HG03108 (cell line): Measurements from ENCODE around the gene TRERF1.

Experiments used
- ATAC-seq: cut with Tn5 transposase; IDR thresholded peaks from one replicate; pipeline ENCODE4 v1.9.1; 2021; ENCODE audit warnings: moderate library complexity; ENCODE audit not compliant: unreplicated experiment

The TRERF1 gene

DNA sequence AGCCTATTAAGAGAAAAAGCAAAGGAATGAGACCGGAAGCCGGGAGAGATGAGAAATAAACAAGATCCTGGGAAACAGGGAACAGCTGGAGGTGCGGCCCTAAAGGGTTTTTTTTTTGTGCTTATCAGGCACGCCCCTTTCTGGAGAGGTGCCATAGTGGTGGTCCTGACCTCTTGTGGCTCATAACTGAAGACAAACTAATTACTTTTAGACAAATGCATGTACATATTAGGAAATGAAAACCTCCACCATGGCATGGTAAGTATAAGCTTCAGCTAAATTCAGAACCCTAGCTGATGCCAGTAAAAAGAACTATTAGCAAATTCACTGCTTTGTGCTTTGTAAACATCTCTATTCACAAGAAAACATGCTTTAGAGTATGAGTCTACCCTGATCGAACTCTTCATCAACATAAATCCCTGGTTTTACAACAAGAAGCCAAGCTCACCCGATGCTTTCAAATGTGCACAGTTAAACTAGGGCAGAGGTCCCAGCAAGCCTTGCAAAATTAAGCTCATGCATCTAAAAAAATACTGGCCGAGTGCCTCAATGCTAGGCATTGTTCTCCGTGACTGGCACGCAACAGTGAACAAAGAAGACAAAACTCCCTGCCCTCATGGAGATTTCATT, 137.7 kb downstream of the TRERF1 start:
- ATAC-seq = no peak

DNA sequence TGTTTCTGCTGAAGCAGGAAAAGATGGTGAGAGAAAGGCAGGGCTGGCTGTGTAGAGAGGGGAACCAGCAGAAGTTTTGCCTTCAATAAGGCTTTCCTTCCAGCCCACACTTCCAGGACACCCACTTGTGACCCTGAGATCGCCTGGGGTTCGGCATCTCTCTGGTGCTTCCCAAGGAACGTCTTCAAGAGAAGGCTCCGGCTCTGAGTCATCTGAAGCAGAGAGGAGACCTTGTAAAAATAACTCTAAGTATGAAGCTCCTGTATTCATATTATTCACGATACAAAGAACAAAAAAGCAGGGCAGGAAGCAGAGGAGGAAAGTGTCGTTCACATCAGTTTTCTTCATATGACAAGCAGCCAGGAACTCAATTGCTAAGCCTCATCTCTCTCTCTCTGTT, 138.7 kb downstream of the TRERF1 start:
- ATAC-seq = no peak

DNA sequence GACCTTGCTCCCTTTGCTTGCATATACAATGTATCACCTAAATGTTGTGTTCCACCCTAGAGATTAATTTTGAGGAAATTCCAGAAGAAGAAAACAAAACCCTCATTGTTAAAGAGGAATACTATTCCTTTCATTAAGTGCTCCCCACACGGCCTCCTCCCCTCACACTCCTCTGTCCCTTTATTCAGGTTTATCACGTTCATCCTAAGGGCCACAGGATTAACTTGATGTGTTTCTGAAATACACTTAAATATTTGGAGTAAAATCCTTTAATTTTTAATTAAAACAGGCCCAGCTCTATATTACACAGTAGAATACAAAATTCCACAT, 144.6 kb downstream of the TRERF1 start:
- ATAC-seq = no peak

DNA sequence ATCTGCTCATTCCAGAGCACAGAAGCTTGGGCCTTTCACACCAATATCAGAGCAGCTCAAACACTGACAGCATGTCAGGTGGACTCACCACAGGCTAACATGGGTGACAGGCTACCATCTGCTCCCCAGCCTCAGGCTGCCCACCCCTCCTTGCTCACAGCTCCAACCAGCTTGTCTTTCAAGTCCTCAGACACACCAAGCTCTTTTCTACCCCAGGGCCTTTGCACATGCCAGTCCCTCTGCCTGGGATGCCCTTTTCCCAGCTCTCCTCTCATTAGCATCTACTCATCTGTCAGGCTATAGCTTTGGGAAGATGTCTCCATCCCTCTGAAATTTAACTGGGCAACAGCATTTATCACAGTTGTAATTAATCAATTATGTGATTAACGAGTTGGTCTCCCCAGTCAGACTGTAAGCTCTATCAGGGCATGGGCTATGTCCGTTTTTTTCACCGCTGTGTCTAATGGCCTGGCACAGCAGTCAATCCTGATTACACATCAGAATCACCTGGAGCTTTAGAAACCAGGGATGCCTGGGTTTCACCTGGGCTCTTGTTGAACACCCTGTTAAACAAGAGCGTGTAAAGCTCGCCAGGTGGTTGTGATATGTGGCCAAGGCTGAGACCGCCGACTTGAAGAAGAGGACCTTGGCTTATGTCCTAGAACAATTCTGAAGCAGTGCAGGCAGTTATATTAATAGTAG, 145.1 kb downstream of the TRERF1 start:
- no peak for ATAC-seq

DNA sequence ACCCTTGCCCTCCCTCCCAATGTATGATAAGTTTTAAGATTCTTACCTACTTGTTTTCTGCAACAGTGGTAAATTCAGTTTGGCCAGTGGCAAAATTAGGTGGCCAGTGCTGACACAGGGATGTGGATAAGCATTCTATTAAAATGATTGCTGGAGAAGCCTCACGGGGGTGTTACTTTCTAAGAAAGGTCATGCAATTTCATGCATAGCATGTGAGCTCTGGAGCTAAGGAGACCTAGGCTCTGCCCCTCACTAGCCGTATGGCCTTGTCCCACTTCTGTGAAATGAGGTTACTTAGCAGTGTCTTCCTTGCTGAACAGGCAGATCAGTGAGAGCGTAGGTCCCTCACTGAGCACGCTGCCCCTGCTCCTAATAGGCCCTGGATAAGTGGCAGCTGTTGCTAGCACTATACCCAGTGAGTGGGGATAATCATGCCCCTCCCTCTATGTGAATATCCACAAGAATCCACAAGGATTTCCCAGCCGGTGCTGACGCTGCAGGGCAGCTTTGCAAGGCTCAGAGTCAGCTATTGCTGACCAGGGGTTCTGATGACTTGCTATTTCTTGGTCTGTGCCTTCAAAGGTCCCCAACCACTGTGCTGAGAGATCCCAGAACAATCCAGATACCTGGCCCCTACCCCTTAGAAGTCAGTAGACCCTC, 147.5 kb downstream of the TRERF1 start:
- no peak for ATAC-seq

DNA sequence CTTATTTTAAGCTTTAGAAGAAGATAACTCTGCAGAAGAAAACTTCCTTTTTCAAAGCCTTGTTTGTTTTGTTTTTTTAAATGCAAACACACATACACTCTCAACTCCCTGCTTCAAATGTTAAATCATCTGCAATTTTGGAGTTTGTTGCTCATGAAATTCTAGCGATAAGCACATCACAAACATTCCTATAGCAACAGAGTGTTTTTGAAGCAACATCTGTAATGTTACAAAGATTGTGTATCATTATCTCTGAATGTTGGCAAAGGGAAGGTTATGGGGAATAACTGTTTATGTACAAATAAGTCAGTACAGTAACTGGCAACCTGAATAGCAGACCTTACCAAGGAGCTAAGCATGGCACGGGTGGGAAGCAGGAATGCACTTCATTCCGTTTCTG, 149.3 kb downstream of the TRERF1 start:
- no peak for ATAC-seq

DNA sequence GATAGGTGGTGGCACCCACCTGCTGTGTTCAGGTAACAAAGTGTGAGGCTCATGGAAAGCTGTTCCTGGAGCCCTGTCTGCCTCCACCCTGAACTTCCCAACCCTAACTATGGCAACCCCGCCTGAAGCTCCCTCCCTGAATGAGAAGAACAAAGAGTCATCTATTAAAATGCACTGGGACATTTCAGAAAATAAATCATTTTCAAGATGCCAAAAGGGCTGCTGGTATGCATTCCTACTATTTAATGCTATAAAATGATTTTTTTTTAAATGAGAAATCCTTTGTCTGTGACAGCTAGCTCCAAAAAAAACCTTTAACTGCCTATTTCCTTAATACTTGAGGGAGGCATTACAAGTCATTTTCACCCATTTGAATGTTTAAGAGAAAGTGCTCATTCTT, 149.7 kb downstream of the TRERF1 start:
- no peak for ATAC-seq

DNA sequence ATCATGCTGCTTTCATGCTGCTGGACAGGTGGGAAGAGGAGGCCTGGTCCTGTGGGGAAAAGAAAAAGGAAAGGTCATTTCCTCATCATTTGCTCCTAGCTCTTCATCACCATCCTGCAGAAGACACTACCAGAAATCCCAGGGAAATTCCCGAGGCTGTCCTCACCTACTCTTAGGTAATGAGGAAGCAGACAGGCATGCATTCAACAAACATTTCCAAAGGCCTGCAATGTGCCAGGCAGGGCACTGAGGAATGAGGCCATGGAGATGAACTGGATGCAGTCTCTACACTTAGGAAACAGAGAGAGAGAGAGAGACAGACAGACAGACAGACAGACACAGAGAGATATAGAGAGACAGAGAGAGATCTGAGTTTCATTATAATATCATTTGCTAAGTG, 151.0 kb downstream of the TRERF1 start:
- no peak for ATAC-seq

DNA sequence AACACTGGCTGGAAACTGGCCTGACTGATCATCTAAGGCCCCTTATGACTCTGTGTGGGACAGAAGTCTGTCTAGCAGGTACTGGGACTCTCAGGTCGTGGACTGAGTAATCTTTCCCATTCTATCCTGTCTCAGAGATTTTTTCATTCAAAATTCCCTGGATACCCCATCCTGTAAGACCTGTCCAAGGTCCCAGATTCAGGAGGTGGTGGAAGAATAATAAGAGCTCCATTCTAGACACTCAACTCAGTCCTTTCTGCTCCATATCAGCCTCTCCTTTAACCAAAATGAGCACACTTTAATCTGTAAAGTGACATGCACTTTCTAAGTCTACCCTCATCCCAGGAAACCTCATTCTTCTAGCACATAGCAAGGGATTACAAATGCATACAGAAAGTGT, 151.5 kb downstream of the TRERF1 start:
- ATAC-seq = no peak

DNA sequence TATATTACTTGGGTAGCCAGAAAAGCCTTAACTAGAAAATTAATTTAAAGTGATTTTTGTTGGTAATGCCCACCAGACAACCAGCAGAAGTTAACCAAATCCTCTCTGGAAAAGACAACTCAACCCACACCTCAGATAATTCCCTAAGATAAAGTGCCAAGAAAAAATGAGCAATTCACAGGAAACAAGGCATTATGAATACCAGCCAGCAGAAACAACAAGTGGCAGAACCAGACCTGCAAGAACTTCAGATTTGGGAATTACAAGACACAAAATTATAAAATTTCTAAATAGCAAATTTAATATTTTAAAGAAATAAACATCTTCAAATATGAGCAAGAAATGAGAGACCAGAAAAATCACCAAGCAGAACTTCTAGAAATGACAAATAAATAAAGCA, 154.1 kb downstream of the TRERF1 start:
- ATAC-seq = no peak

DNA sequence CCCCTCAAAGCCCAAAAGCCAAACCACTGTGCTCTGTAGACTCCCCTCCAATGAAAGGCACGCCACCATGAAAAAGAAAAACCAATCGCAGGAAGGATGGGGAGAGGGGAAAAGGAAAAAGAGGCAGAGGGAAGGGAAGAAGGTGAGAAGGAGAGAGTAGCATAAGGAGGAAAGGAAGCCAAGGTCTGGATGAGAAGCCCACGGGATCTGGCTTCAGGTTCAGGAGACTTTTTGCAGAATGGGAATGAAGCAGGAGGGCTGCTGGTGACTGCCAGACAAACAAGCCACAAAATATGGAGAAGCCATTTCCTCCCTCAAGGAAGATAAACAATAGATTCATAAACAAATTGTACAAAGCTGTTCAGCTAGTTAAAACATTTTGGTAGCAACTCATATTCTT, 155.1 kb downstream of the TRERF1 start:
- no peak for ATAC-seq

DNA sequence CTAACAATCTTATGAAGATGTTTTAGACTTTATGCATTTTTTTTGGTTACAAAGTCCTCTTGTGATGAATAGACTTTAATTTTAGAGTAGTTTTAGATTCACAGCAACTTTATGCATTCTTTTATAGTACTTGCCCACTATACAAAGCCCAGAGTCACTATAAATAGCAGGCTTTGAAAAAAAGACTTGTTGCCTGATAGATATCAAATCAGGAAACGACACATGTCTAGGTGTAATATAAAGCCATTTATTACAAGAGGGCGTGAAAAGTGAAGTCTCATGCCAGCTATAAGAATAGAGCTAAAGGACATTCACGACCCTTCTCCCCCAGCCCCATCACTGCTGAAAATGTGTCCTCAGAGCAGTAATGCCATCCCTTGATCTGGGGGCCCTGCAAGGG, 156.0 kb downstream of the TRERF1 start:
- no peak for ATAC-seq

DNA sequence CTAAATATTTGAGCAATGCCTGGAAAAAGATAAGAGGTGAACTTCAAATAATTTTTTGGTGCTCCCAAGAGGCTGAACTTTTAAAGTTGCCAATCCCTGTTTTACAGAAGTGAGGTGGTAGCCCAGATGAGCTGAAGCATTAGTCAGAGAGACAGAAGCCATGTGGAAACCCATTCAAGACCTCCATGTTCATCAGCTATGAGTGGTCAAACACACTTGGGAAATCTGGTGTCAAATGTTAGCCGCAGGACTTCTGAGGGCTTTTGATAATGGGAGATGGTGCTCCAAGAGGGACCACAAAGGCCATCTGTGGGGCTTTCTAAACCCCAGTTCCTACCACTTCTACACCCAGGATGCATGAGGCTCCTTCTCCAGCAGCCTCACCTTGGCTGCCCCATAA, 156.5 kb downstream of the TRERF1 start:
- ATAC-seq = no peak

DNA sequence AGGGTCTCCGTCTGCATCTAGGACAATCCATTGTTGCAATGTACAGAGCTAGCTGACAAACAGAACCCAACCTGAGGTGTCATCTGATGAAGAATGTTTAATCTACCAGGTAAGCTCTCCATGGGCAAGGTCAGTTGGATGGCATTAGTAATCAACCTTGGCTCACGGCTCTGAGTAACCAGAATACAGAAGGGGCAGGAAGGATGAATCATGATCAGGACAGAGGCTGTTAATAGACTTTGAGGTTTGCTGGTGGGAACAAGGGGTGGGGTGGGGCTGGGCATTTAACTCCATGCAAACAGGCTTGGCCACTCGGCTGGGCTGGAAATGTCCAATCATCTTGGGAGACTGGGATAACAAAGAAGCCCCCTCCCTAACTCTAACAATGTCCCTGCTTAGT, 157.0 kb downstream of the TRERF1 start:
- ATAC-seq = no peak

DNA sequence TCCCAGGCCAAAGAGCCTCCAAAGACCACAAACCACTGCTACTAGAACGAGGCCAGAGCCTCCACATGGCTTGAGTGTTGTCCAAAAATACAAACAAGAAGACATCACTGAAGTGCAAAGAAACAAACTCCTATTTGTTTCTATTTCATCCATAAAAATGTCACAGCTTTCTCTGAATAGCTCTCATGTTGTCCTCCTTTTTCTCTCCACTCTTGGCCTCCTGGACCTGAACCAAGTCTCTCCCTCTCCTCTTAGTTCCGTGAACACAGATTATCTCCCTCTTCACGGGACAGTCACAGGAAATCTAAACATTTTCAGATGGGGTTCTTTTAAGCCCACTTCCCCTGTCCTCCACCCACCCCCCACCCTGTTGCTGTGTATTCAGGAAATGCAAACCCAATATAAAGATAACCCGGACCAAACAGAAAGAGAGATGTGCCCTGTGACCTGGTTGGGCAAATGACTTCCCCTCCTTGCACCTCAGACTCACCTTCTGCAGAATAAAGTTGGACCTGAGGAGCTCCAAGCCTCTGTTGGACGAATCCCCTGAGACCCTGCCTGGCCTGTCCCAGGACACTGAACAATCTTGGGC, 158.2 kb downstream of the TRERF1 start:
- ATAC-seq = no peak

DNA sequence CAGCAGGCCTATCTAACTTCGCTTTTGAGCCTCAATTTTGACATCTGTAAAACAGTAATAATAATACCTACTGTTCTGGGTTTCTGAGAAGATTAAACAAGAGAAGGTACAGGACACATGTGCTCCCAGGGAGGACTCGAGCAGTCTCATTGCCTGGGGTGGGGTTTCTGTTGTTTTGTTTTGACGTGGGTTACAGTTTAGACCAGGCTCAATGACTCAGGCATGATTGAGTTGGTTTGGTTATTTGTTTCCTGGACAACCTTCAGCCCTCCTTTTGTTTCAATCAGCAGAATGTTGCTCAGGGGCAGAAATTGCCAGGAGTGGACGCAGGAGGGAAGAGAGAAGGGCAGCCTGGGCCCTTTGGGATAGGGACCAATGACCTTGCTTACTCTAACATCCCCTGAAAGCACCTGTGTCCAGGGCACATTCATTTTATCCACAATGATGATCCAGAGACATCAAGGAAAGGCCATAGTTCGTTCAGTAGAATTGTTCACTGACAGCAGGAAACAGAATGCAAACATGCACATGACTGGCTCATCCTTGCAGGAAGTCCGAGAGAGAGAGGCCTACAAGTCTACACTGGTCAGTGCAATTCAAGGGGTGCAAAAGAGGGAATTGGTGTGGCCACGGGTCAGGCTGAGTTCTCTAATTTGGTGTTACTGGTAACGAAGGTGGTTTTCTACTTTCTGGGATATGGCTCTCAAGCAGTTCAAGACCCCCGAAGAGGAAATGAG, 159.6 kb downstream of the TRERF1 start:
- no peak for ATAC-seq

DNA sequence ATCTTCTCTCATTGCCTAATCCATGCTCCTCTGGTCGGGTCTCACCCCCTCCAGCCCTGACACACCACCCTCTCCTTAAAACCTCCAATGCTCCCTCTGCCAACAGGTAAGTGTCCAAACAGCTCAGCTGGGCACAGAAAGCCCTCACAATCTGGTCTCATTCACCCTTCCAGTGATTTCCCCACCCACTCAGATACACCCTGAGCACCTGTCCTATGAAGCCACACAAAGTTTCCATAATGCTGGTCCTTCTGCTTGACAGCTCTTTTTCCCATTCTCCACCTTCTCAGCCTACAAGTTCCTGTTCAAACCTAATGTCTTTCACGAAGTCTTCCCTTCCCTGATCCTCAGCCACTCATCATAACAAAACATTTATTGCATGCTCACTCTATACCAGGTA, 164.0 kb downstream of the TRERF1 start:
- no peak for ATAC-seq

DNA sequence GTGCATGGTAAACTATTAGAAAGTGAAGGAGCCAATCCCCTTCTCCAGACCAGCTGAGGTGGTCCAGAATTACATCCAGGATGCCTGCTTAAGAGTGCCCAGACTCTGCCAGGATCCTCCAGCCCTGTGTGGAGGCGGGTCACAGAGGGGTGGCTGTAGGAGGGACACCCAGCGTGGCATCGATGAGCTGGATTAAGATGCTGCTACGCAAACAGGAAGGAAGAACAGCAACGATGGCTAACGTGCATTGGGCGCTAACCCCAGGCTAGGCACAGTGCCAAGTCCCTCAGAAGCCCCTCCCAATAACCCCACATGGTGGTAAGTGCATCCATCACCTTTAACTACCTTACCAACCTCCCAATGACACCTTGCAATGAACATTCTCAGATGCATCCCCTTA, 170.2 kb downstream of the TRERF1 start:
- ATAC-seq = no peak

DNA sequence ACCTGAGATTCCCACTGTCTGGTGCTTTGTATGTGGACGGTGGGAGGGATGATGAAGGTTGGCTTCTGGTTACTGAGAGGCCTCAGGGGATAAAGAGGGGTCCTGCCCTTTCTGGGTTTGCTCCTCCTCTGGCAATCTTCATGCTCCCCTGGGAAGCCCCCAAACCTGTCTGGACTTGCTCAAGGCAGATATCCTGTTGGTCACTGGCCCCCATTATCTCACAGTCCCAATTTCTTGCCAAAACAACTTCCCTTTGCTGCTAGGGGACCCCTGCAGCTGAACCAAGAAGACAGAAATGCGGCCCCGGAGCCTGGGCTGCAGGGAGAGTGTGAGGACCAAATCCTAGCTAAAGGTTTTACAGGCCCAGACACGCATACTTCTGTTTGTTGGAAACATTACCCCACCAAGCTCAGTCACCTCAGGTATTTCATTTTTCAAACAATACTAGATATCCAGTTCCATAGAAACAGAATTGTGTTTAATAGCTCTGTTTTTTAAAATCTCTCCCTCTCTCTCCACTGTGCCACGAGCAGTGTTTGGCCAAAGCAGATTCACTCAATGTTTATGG, 170.7 kb downstream of the TRERF1 start:
- ATAC-seq = no peak

DNA sequence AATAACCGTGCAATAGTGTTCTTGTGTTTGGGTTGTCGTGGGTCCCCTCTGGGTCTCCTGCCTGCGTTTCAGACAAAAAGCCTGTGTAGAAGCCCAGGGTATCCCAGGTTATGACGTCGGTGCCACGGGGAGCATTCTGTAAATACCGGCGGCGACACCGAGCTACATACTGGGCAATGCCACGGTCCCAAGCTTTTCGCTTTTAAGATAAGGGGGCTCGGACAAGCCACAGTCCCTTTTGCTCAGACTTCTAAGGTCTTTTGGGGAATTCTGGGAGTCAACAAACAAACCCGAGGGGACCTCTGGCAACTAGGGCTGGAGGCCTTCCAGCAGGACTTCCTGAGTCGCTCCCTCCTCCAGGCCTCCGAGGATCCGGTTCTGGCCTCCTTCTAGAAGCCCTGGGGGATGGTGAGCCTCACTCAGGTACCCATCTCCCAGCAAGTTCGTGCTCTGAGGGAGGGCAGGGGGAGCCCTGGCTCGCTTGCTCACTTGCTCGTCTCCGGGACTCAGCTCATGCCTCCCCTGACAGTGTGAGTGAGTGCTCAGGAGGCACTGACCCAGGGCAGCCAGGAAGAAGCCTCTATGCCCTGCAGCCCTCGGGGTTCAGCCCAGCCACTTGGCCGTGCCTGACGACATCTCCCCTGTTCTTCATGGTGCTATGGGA, 171.6 kb downstream of the TRERF1 start:
- ATAC-seq = no peak
